G401.6 (cell line): ENCODE results near the gene SIN3A.
"Not testable (repeated sequence)": the region's sequence is repeated elsewhere in the genome, so short reads cannot be mapped to it uniquely, and the experiment has no call there.

Source experiments
- FAIRE-seq: peaks from 2 replicates; lab custom pipeline; 2012; peaks lifted over from hg19 to GRCh38; lab: Jason Lieb, UNC

Gene SIN3A

GRCh38 chr15:75451674-75452363 is at the start of gene SIN3A:
Gene SIN3A (minus strand): TSS chr15:75451690. CDS start chr15:75430375, 21,315 bp downstream.
- peak; percentile 100 for FAIRE-seq

GRCh38 chr15:75493732-75494131 is 42.2 kb upstream of the SIN3A start:
- FAIRE-seq = no peak

GRCh38 chr15:75483961-75484360 is 32.5 kb upstream of the SIN3A start:
- no peak for FAIRE-seq

GRCh38 chr15:75483556-75483955 is 32.1 kb upstream of the SIN3A start:
- not testable (repeated sequence) for FAIRE-seq

- FAIRE-seq = no peak
Observed at GRCh38 chr15:75483106-75483505, 31.6 kb upstream of the SIN3A start.

- not testable (repeated sequence) for FAIRE-seq
Observed at GRCh38 chr15:75480463-75480862, 29.0 kb upstream of the SIN3A start.

- FAIRE-seq = no peak
Observed at GRCh38 chr15:75479670-75480069, 28.2 kb upstream of the SIN3A start.

GRCh38 chr15:75477094-75477493 is 25.6 kb upstream of the SIN3A start:
- FAIRE-seq = not testable (repeated sequence)

- no peak for FAIRE-seq
Observed at GRCh38 chr15:75468913-75469598, 17.6 kb upstream of the SIN3A start.

GRCh38 chr15:75460646-75461045 is 9.2 kb upstream of the SIN3A start:
- FAIRE-seq = no peak

- no peak for FAIRE-seq
Observed at GRCh38 chr15:75459581-75459980, 8.1 kb upstream of the SIN3A start.

- FAIRE-seq = no peak
Observed at GRCh38 chr15:75456710-75457109, 5.2 kb upstream of the SIN3A start.

GRCh38 chr15:75455982-75456531 is 4.6 kb upstream of the SIN3A start:
- no peak for FAIRE-seq

GRCh38 chr15:75455424-75455981 is 4.0 kb upstream of the SIN3A start:
- FAIRE-seq = peak; percentile 84

- no peak for FAIRE-seq
Observed at GRCh38 chr15:75454471-75455378, 3.2 kb upstream of the SIN3A start.

GRCh38 chr15:75453703-75454470 is 2.4 kb upstream of the SIN3A start:
- peak; percentile 99 for FAIRE-seq

- peak; percentile 45 for FAIRE-seq
Observed at GRCh38 chr15:75452865-75453702, 1.6 kb upstream of the SIN3A start.

- FAIRE-seq = no peak
Observed at GRCh38 chr15:75452364-75452864, 924 bp upstream of the SIN3A start.

- FAIRE-seq = no peak
Observed at GRCh38 chr15:75451202-75451673, 252 bp downstream of the SIN3A start.
